ENCODE data around the gene ANKRD11.
"Not testable (repeated sequence)": the region's sequence is repeated elsewhere in the genome, so short reads cannot be mapped to it uniquely, and the experiment has no call there.

The ANKRD11 gene

DNA sequence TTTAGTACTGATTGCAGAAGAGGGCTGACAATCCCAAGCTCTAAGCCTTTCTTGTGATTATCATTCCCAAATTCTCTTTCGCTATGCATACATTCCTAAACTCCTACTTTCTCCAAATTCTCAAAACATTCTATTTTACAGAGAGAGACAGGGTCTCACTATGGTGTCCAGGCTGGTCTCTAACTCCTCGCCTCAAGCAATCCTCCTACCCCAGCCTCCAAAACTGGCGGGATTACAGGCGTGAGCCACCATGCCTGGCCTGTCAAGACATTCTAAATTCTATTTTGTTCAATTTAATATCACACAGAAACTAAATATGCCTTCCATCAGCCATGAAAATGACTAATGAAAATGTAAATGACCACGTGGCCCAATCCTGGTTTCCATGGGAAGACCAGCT, 39.8 kb downstream of the ANKRD11 start:
- FAIRE-seq, result no peak

DNA sequence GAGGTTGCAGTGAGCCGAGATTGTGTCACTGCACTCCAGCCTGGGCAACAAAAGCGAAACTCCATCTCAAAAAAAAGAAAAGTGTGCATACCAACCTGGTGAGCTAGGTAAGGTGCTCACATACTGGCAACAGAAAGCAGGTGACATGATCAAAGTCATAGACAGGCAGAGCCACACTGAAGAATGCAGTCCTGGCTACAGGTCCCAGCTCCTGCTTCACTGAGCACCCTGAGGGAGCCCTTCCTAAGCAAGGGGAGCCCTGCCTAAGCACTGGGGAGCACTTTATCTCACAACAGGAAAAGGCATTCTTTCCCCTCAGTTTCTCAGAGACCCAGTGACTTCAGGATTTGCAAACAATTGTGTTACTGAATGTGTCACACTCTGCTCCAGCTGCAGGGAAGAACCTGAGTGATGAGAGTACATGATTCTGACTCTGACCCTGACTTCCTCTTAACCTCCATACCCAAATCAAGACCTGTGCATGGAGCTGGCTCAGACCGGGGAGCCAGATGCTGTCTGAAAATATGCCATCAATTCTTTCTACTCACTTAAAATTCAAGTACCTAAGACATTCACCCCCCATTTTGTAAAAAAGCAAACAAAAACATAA, 40.5 kb downstream of the ANKRD11 start:
- no peak for FAIRE-seq

DNA sequence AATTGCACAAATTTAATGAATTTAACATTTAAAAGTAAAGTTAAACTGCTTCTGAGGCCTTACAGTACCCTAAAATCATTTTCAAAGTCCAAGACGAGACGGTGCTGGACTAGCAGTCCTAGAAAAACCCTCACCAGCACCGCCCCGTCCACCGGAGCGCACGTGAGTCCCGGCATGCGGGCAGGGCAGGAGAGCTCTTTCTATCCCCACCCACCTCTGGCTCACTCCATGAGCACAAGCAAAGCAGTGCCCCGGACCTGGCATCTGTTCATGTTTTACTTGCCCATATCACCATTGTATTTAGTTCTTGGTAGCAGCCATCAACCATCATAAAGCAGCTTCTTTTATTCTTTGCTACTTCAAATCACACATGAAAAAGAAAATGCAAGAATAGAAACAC, 41.7 kb downstream of the ANKRD11 start:
- FAIRE-seq, result no peak

DNA sequence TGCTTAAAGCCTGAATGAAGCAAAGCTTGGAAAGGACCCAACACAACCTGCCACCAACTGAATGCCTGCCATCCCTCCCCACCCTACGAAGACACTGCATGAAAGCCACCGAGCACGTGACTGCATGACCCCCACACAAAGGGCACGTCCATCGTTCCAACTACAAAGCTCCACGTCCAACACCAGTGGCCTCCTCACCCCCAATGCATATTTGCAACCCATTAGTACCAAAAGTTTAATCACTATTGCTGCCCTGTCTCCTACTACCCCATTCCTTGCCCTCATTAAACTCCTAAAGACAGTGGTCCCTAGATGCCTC, 43.4 kb downstream of the ANKRD11 start:
- FAIRE-seq, result no peak

DNA sequence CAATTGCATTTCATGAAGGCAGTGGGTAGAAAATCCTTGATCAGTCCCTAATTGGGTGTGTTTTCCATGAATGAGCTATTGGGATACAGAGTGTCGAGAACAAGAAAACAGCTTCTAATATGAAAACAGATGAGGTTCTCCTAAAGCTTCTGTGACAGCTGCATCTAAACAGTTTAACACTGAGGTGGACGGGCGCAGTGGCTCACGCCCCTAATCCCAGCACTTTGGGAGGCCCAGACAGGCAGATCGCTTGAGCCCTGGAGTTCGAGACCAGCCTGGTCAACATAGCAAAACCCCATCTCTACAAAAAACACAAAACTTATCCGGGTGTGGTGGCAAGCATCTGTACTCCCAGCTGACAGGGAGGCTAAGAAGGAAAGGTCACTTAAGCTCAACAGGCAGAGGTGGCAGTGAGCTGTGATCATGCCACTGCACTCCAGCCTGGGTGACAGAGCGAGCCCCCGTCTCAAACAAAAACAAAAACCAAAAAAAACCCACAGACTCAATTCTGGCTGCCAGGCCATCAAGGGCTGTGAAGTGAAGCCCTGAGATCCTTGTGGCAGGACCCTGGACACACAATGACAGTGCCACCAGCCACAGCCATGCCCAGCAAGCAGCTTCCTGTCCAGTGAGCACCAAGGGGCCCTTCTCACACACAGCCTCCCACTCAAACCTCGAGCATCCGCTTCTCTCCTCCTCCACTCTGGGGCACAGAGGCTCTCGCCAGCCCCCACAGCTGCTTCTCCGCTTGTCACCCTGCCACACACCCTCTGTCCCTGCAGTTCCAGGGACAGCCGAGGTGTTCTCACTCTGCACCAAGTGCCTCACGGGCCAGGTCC, 44.0 kb downstream of the ANKRD11 start:
- FAIRE-seq, result no peak

DNA sequence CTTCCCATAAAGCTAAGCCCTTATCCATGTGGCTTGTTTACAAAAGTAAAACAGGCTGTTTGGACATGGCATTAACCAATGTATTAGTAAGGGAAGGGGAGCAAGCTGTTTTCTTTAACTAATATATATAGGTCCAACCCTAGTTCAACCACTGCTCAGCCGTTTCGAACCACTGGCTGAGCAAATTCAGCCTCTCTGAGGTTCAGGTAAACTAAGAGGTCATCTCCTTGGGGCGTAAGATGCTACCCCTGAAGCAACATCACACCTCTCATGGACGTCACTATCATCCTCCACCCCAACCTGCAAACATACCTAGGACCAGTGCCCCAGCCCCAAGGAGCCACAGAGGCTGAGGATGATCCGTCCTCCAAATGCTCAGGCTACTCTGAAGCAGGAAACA, 45.2 kb downstream of the ANKRD11 start:
- no peak for FAIRE-seq

DNA sequence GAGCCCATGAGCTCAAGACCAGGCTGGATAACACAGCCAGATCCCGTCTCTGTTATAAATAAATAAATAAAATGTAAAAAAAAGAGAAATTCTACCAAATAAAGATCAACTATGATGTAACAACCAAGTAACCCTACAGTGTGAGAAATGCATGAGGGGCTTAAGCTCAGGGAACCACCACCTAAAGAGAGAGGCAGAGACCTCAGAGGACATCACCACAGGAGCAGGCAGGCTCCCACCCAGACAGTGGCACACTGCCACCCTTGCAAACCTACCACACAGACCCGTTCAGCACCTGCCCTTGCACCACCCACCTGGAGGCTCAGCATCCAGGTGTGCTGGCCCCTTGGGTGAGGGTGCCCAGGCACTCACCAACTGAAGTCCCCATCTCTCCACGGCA, 45.6 kb downstream of the ANKRD11 start:
- FAIRE-seq, result no peak

DNA sequence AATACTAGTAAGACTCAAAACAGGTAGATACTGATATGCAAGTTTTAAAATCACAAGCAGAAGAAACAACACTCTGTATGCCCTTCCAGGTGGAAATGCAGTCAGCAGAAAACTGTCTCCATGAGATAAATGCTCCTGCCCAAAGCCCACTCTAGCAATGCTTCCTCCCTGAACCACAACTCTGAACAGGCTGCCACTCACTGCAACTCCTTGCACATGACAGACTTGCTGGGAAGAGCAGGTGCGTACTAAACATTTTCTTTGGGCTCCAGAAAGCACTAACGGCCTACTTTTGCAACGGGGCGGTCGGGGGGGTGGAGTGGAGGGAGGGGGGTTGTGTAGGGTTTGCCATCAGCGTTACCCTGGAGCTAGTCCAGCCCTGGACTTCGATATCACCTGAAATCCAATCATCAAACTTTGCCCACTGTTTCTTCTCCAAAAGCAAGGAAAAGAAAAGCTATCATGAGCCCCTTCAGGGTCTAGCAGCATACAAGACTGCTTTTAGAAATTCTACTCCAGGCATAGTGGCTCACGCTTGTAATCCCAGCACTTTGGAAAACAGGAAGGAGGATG, 46.1 kb downstream of the ANKRD11 start:
- no peak for FAIRE-seq

DNA sequence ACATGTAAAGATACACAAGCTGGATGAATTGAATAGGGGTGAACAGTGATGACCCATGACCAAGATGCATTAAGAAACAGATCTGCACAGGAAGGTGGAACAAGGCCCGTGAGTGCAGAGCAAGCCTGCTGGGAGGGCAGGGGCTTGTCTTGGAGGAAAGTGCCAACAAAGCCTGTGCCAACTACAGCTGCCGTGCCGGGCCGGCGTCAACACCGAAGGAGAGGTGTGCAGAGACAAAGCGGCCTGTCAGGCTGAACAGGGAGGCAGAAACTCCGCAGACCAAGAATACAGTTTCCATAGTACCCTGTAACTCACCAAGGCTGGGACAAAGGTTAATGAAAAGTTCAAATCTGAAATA, 46.7 kb downstream of the ANKRD11 start:
- no peak for FAIRE-seq

DNA sequence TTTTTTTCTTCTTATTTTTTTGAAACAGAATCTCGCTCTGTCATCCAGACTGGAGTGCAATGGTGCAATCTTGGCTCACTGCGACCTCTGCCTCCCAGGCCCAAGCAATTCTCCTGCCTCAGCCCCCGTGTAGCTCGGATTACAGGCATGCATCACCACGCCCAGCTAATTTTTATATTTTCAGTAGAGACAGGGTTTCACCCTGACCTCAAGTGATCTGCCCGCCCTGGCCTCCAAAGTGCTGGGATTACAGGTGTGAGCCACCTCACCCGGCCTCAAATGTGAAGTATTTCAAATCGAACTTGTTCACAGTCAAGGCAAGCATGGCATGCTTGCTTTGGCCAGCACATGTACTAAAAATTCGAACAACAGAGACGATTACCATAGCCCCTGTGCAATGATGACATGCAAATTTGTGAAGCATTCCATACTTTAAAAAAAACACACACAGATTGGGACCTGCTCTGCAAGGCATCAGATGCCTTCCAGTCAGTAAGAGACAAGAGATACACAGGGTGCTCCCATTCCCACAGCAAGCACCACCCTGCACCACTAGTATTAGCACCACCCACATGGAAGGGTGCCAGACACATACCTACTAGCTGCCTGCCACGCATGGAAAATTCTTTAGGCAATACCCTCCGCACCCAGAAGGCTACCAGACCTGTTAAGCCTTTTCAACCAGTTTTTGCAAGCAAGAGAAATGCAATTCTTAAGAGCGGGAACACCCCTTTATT, 47.2 kb downstream of the ANKRD11 start:
- no peak for FAIRE-seq

DNA sequence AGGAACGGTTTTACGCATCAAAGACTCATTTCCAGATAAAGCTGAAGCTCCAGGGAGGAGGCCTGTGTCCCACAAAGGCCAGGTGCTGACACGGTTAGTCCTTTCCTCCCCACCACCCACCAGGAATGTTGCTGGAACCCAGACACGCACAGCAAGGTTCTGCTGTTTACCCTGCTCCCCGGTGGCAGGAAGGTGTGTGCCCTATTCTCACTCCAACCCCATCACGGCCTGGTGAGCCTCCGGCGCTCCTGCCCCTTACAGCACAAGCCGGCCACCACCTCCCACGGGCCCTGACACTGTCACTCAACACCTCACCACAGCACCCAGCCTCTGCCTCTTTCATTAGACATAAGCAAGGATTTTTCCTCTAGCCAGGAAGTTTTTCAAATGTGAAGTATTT, 47.8 kb downstream of the ANKRD11 start:
- no peak for FAIRE-seq

DNA sequence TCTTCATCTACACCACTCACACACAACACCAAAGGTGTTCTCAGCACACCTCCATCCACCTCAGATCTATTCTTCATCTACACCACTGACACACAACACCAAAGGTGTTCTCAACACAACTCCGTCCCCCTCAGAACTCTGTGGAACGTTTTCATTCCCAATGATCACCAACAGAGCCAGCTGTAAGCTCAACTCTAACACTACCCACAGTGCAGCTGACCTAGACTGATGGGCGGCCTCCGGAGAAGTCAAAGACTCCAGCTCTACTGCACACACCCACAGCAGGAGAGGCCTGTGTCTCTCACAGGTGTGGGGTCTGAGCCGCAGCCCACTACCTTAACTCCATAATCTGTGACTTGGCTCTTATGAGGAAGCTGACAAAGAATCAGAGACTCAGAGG, 50.7 kb downstream of the ANKRD11 start:
- FAIRE-seq, result no peak

DNA sequence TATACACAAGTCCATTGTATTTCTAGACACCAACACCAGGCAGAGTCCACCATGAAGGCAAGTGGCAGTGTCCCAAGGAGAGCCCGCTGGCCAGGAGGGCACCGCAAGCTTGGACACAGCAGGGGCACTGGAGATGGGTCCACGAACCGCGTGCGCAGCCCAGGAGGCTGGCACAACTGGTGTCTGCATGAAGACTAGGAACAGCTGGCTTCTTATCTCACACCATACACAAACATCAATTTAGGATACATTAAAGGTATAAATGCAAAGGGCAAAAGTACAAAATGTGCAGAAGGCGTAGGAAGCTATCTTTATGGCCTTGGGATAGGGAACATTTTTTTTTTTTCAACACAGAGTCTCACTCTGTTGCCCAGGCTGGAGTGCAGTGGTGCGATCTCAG, 52.4 kb downstream of the ANKRD11 start:
- no peak for FAIRE-seq

DNA sequence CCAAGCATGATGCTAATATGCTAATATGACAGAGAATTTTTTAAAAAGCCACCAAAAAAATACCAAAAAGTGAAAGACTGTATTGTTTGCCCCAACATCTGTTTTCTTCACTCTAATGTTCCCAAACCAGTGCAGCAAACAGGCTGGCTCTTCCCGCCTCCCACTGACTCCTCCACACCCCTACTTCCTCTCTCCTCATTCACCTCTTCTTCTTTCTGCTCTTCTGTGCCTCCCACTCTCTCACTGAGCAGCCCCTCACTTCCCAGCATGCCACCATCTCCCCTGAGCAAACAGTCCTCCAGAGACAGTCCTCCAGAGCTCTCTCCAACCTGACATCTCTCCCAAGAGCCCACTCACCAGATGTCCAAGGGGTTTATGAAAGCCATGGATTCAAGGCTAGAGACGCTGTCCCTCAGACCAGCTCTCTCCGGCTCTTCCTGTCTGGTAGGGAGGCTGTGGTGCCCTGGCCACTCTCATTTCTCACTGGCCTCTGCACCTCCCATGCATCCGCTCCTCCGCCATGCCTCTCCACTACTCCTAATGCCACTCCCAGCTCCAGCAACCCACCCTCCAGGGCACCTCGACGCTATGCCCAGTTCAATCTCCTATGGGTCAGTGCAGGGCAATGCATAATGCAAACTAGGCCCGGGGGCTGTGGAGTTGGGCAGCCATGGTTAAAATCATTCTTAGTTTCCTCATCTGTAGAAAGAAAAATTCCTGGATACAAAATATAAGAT, 52.9 kb downstream of the ANKRD11 start:
- no peak for FAIRE-seq

DNA sequence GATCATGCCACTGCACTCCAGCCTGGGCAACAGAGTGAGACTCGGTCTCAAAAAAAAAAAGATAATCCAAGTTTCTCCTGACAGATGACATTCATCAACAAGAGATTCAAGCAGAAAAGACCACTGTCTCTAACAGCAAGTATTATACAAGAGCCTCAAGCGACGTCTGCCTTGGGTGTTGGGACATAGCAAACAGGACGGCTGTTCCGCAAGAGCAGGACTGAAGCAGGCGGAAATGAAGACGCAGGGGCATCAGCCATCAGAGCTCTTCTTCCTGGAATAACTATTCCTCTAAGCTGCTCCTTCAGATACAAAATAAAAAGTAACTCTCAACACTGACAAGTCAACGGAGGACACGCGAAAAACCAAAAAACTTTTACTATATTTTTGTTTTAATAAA, 54.0 kb downstream of the ANKRD11 start:
- no peak for FAIRE-seq

DNA sequence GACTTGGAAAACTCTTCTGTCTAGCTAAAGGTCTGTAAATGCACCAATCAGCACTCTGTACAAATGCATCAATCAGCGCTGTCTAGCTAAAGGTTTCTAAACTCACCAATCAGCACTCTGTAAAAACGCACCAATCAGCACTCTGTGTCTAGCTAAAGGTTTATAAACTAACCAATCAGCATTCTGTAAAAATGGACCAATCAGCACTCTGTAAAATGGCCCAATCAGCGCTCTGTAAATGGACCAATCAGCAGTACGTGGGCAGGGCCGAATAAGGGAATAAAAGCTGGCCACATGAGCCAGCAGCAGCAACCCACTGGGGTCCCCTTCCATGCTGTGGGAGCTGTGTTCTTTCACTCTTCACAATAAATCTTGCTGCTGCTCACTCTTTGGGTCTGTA, 55.3 kb downstream of the ANKRD11 start:
- not testable (repeated sequence) for FAIRE-seq

DNA sequence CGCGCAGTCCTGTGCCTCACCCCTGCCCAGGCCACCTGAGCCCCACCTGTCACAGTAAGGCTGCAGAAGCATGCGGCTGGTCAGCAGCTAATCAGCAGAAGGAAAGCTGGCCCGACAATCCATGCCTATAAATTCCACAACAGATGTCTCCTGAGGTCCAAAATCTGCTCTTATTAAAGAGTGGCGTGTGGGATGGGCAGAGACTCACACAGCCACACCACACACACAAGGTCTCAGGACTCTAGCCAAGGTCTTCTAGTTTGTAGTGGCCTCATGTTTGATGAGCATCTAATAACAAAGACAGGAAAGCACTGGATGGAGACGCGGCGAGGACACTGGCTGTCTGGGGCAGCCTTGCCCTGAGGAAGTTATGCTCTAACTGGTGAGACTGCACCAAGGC, 55.9 kb downstream of the ANKRD11 start:
- no peak for FAIRE-seq

DNA sequence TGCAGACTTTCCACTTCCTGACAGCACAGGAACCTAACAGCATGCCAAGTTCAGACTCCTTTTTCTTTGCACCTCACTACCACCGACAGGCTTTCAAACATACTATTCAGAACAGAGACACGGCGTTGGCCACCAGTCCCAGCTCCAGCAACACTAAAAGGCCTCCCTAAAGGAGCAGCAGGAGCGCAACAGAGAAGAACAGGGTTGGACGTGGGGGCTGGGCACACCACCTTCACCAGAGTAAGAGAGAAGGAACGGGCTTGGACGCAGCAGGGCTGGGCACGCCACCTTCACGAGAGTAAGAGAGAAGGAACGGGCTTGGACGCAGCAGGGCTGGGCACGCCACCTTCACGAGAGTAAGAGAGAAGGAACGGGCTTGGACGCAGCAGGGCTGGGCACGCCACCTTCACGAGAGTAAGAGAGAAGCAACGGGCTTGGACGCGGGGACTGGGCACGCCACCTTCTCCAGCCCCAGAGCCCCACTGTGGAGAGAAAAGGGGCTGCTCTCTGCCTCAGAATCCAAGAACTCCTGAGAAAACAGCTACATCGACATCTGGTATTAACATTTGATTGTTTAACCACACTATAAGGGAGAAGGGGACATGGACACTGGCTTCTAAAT, 56.9 kb downstream of the ANKRD11 start:
- FAIRE-seq, result not testable (repeated sequence)

DNA sequence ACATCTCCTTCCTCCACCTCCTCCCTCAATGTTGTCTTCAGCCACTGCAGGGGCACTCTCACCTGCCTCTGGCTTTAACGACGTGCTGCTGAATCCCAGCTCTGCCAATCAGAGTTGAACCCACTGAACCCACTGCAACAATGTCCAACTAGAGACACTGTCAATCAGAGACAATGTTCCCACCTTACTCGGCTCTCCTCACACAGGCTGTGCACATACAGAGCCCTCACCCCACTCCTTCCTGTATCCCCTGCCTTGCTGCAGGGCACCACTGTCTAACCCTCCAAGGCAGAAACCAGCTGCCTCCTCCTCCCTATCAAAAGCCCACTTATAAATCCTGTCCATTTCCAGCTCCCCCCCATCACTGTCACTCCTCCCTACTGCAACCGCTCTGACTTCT, 58.7 kb downstream of the ANKRD11 start:
- FAIRE-seq, result no peak

DNA sequence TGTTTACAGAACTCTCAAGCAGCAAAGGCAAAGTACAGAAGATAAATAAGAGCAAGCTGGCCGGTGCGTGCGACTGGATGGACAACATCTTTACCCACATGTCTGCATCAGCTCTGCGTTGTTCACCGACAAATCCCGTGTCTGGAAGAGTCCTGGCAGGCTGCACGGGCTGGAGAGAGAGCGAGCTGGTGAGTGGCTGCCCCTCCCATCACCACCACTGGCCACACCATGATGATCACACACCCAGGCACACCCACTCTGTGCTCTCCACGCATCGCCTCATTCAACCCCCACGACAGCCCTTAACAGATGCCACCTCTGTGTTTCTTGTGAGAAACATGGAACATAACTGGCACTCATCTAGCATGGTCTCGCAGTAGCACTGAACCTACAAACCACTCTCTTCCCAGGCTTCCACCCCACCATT, 59.2 kb downstream of the ANKRD11 start:
- no peak for FAIRE-seq

DNA sequence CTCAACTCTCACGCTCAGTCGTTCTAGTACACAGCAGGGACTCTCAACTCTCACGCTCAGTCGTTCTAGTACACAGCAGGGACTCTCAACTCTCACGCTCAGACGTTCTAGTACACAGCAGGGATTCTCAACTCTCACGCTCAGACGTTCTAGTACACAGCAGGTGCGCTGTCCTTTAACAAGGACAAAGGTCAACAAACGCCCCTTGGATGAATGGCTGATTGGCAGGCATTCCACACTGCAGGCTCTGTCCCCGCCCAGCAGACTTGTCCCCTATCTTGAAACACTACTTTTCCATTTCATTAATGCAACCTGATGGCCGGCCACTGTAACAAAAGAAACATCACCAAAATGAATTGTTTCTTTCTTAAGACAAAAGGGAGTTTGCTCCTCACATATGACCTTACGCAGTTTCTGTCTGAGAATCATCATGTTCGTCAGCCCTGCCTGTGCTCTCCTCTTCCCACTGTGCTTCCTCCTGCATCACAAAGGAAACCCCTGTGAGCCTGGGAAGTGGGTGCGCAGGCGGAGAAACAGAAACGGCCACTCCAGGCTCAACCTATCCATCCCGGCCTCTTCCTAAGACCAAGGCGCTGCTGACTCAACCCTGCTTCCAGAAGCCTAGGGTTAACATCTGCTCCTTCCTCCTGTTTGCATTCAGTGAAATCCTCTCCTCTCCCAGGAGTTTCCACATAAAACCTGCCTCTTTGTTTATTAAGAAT, 59.8 kb downstream of the ANKRD11 start:
- peak; percentile 41 for FAIRE-seq

DNA sequence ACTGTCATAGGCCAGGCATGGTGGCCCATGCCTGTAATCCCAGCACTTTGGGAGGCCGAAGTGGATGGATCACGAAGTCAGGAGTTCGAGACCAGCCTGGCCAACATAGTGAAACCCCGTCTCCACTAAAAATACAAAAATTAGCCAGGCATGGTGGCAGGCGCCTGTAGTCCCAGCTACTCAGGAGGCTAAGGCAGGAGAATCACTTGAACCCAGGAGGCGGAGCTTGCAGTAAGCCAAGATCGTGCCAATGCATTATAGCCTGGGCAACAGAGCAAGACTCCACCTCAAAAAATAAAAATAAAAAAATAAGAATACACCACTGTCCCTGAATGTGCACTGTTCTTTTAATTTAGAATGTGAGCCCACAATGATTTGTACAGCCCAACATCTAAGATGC, 61.8 kb downstream of the ANKRD11 start:
- FAIRE-seq, result not testable (repeated sequence)

Measured in endometrium (tissue), 2 donors.